ENCODE measurements around the gene HECTD4.

The HECTD4 gene

DNA sequence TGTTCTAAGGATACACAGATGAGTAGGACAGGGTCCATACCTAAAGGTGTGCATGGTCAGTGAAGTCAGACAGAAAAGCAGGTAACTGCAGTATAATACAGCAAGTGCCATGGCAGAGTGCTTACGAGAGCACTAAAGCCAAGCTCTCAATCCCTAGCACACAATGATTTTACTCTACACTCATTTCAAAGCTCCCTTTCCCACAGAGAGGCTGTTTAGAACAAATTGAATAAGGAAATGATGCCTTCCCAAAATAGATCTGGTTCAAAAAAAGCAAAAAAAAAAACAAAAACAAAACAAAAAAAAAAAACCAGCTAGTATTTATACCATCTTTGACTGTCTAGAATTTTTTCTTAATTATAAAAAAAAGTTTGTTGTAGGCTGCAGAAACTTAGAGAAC lies 74.1 kb downstream of the HECTD4 start:
- TF ChIP-seq, protein P1, sequence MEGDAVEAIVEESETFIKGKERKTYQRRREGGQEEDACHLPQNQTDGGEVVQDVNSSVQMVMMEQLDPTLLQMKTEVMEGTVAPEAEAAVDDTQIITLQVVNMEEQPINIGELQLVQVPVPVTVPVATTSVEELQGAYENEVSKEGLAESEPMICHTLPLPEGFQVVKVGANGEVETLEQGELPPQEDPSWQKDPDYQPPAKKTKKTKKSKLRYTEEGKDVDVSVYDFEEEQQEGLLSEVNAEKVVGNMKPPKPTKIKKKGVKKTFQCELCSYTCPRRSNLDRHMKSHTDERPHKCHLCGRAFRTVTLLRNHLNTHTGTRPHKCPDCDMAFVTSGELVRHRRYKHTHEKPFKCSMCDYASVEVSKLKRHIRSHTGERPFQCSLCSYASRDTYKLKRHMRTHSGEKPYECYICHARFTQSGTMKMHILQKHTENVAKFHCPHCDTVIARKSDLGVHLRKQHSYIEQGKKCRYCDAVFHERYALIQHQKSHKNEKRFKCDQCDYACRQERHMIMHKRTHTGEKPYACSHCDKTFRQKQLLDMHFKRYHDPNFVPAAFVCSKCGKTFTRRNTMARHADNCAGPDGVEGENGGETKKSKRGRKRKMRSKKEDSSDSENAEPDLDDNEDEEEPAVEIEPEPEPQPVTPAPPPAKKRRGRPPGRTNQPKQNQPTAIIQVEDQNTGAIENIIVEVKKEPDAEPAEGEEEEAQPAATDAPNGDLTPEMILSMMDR (IDR thresholded peaks at IDR 0.05; ENCODE audit: extremely low read depth, insufficient read depth, missing control alignments), result no peak
- no peak for DNase-seq (ENCODE audit: low spot score)
- in situ Hi-C loops (cut with MboI; ENCODE audit: low pct_unique_long_range_greater_than_20kb, low sequenced_read_pairs, unreplicated experiment), result no loop called here

DNA sequence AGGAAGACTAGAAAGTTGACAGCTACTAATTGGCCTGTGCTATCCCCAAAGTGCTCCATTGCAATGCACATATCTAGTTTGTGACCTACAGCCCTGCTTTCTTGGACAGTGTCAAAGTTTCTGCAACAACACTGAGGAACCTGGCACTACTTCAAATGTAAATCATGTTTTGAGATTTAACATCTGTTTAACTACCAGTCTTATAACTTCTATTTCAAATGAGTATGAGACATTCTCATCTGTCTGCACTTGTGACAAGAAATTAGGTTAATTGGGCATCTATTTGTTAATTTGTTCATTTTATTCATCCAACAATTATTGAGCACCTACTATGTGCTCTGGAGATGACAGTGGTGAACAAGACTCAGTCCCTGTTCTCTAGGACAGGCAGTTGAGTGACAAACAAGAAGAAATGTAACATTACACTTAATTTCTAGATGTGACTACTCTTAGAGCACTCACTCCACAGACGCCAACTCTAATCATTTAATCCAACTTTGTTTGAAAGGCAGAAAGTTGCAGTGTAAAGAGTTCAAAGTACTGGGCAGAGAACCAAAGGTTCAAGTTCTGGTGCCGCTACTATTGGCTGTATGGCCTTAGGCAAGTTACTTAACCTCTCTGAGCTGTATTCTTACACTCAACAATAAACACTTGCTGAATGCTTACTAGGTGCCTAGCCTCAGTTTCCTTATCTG lies 74.8 kb downstream of the HECTD4 start:
- DNase-seq (ENCODE audit: low spot score), result no peak
- TF ChIP-seq, protein P1 (IDR thresholded peaks at IDR 0.05; ENCODE audit: extremely low read depth, insufficient read depth, missing control alignments), result no peak
- in situ Hi-C loops (cut with MboI; ENCODE audit: low pct_unique_long_range_greater_than_20kb, low sequenced_read_pairs, unreplicated experiment), result no loop called here

DNA sequence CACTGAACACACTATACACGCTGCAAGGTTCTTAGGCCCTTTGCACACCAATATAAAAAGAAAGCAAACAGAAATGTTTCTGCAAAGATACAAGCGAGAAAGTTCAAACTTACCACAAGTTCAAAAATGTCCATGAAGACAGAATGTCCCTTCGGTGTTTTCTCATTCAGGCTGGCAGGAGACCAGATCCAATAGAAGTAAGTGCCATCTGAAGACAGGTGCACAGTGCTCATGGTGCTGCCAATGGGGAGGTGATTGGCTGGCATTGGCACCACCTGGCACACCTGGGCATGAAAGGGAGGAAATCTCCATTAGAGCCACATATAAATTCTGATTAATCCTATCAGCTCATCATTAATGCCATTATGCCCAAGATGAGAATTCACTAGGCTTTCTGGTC lies 76.3 kb downstream of the HECTD4 start:
- in situ Hi-C loops (cut with MboI; ENCODE audit: low pct_unique_long_range_greater_than_20kb, low sequenced_read_pairs, unreplicated experiment), result no loop called here
- TF ChIP-seq, protein P1 (IDR thresholded peaks at IDR 0.05; ENCODE audit: extremely low read depth, insufficient read depth, missing control alignments), result no peak
- DNase-seq (ENCODE audit: low spot score), result no peak

DNA sequence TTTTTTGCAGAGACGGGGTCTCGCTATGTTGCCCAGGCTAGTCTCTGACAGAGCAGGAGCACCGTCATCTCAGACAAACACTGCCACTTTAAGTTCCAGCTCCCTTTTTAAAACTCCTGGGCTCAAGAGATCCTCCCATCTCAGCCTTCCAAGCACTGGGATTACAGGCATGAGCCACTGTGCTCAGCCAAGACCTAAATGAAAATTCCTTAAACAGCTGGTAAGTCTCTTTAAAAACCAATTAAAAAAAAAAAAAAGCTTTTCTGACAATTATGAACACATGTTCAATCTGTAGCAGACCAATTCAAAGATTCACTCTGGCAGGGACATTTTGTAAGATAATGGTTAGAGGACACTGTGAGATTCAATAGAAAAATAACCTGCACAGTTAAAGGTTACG lies 77.8 kb downstream of the HECTD4 start:
- in situ Hi-C loops (cut with MboI; ENCODE audit: low pct_unique_long_range_greater_than_20kb, low sequenced_read_pairs, unreplicated experiment), result no loop called here
- TF ChIP-seq, protein P1 (IDR thresholded peaks at IDR 0.05; ENCODE audit: extremely low read depth, insufficient read depth, missing control alignments), result no peak
- DNase-seq (ENCODE audit: low spot score), result no peak

DNA sequence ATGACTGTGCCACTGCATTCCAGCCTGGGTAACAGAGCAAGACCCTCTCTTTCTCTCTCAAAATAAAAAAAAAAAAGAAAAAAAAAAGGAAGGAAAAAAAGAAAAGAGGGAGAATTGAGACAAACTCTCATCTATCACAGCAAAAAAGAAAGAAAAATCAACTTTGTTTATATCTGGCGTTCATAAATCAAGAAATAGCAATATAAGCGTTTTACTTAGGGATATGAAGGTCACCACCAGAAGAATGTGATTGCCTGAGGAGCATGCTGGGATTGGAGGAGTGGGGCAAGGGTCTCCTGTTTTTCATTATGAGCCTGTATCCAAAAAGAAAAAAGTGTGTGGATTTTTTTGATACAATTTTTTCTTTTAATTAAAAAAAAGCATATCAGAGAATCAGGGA lies 78.4 kb downstream of the HECTD4 start:
- in situ Hi-C loops (cut with MboI; ENCODE audit: low pct_unique_long_range_greater_than_20kb, low sequenced_read_pairs, unreplicated experiment), result no loop called here
- DNase-seq (ENCODE audit: low spot score), result no peak
- TF ChIP-seq, protein P1 (IDR thresholded peaks at IDR 0.05; ENCODE audit: extremely low read depth, insufficient read depth, missing control alignments), result no peak

DNA sequence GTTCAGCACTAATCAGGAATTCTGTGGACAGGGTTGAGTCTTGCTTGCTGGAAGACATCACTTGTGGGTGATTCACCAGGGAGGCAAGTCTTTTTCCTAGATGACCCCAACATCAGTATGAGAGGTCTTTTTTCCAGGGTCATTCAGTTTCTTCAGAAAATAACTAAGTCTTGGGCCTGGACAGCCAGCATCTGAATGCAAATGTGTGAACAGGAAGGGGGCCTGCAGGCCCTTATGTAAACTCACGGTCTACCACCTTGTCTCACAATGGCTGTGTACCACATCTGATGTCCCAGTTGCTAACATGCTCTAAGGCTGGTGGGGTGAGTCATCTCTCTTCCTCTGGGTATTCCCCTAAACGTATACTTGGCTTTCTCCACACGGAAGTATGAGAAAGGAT lies 79.2 kb downstream of the HECTD4 start:
- TF ChIP-seq, protein P1 (IDR thresholded peaks at IDR 0.05; ENCODE audit: extremely low read depth, insufficient read depth, missing control alignments), result no peak
- DNase-seq (ENCODE audit: low spot score), result peak; percentile 78
- in situ Hi-C loops (cut with MboI; ENCODE audit: low pct_unique_long_range_greater_than_20kb, low sequenced_read_pairs, unreplicated experiment), result no loop called here

Measured in GM13977 (cell line).